NCI-H446 (cell line): ENCODE data around the gene AKIP1.
"Not testable (repeated sequence)": the region's sequence is repeated elsewhere in the genome, so short reads cannot be mapped to it uniquely, and the experiment has no call there.

ENCODE experiments used
- DNase-seq, 2 experiments: peaks; one replicate each; lab custom pipeline; 2025; lab: John Stamatoyannopoulos, UW

The AKIP1 gene, protein sequence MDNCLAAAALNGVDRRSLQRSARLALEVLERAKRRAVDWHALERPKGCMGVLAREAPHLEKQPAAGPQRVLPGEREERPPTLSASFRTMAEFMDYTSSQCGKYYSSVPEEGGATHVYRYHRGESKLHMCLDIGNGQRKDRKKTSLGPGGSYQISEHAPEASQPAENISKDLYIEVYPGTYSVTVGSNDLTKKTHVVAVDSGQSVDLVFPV

DNA sequence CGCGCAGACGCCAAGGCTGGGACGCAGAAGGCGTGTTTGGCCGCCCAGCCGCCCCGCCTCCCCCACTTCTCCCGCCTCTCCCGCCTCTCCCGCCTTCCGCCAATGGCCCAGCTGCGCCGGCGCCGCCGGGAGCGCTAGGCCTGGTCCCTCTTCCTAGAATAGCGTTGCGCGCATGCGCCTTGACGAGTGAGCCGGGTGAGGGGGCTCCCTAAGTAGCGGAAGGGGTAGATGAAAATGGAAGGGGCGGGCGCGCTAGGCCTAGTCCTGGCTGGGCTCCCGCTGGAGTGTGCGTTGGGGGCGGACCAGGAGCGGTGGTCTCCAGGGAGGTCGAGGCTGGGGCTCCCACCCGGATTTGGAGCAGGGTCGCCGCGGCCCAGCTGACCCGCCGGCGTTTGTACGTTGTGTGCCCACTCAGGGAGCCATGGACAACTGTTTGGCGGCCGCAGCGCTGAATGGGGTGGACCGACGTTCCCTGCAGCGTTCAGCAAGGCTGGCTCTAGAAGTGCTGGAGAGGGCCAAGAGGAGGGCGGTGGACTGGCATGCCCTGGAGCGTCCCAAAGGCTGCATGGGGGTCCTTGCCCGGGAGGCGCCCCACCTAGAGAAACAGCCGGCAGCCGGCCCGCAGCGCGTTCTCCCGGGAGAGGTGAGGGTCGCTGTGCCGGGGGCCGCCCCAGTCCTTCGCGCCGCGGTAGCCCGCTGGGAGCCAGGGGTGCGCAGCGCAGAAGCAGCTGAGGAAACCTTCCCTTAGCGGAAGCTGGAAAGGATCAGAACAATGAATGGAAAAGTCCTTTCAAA is at the start of gene AKIP1:
AKIP1 (plus strand) TSS at position 161 of the 795 bp plus-strand sequence; CDS start at position 422, 261 bp downstream.
- DNase-seq = peak; percentile 98 to 99

DNA sequence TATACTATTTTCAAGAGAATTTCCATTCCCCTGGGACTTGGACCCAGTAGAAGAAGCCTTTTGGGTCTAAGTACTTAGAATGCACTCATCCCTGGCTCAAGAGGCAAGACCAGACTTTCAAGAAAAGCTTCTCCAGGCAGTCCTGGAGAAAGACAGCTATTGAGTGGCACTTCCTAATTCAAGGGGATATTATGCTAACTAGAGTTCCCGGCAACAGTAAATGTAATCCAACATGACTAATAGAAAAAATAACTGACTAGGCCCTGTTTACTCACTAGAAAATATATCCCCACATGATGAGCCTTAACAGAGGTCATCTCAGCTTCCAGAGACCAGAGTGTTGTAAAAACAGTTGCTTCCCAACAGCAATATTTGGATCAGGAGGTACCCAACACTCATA is 47.2 kb upstream of the AKIP1 start:
- DNase-seq = no peak

DNA sequence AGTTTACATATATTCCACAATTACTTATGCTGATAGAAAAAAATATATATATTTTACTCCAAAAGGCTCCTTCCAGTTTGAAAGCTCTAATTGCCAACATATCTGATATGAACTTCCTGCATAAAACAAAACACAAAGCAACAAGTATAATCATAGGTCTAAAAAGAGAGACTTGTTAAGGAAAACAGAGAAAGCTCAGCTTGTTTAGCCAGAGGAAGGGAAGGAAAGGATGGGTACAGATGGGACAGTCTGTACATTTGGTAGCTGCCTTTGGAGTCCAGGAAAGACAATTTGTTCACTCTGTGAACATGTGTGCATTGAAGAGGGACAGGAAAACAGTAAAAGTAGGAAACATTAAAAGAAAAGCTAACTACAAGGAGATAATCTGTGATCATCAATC is 45.7 kb upstream of the AKIP1 start:
- no peak for DNase-seq

DNA sequence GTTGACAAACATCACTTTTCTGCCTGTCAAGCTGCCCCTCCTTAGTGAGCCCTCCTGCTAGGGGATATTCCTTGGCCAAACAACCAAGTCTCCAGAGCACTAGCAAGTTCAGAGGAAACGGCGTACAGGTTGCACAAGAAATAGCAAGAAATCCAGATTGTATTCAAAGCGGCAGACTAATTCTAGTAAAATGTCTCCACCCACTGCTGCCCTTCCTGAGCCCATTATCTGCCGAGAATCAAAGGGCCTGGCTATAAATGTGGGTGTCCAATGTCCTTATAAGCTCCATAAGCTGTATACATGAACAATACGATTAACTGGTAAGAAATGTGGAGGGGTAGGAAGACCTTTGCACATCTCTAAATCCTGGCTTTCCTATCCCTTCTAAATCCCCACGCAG is 44.0 kb upstream of the AKIP1 start:
- no peak for DNase-seq

DNA sequence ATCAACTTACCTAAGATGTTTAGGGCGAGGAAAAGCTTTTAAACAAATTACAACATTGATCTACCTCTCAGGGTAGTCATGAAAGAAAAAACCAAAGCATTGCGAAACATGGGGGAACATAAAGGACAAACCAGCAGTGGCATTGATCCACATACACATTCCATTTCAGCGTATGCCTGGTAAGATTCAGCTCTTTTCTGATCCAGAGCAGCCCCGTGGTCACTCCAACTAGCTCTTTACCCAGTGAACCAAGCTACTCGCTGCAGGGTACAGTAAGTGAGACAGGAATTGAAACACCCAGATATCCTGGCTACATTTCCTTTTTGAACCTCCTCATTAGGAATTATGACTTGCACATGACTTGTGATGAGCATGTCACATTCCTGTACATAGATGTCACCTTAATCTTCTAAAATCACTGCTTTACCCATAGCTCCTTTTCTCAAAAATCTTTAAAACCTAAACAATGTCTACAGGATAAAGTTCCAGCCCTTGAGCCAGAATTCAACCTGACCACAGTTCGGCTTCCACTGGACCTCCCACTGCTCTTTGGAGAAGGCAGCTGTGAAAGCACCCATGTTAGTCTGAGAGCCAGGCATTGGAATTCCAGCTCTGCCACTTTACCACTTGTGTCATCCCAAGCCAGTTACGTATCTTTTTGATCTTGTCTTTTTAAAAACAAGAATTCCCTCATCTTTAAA is 42.9 kb upstream of the AKIP1 start:
- no peak for DNase-seq

DNA sequence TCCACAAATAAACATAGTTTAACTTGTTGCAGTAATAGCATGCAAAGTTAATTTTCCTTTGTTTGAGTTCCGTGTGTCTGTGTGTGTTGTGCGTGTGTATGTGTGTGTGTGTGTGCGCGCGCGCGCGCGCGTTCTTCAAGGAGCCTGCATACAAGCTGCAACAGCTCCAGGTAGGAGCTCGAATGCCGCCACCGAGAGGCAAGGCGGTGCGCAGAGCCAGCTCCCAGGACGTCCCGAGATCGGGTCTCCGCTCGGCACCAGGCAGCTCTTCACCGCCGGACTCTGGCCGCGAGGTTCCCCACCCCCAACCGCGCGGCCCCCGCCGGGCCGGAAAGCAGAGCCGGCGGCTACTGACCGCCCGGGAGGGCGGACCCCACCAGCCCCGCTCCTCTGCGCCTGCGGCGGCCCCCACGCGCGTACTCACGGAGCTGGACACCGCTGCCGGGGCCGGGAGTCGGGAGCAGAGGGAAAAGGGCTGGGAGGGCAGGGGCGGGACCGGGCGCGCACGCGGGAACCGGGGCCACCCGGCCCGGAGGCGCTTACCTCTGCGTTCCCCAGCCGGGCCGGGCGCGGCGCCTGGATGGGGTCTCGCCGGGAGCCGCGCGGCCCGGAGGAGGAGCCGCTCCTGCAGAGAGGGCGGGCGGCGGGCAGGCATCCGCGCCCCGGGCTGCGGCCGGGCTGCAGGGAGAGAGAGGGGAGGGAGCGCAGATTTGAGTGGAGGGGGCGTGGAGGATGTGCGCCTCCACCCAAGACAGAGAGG is 40.4 kb upstream of the AKIP1 start:
- peak in 1 of 2 experiments; percentile 59 for DNase-seq

DNA sequence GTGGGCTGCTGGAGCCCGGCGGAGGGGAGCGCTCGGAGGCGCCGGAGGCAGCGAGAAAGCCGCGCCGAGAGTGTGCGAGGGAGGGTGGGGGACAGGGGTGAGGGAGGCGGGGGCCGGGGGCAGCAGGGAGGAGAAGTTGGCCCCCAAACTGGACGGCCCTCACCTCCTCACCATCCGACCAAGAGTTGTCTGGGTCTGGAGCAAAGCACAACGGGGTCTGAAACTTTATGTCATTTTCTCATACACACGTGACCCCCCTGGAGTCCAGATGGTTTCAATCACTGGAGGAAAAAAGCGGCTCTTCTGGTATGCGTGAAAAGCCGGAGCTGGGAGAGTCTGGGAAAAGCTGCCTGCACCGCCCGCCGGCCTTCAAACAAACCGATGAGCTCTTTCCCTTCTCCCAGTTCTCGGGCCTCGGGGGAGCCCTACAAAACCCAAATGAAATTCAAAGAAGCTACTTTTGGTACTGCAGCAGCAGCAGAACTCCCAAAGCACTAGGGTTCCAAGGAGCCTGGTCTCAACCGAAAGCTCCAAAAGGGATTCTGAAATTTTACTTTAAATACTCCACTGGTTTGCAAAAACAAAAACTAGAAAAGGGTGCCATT is 39.7 kb upstream of the AKIP1 start:
- peak; percentile 62 to 83 for DNase-seq

DNA sequence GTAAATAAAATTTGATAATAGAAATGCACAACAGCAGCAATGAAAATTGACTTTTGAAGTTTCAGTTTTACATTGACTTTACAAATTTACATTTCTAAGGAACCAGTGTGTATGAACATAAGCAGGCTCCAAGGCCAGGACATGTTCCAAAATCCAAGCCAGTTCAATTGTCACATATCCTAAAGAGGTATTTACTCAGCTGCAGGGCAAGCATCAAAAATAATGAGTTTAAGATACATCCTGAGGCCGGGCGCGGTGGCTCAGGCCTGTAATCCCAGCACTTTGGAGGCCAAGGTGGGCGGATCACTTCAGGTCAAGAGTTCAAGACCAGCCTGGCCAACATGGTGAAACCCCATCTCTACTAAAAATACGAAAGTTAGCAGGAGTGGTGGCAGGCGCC is 39.0 kb upstream of the AKIP1 start:
- no peak for DNase-seq

DNA sequence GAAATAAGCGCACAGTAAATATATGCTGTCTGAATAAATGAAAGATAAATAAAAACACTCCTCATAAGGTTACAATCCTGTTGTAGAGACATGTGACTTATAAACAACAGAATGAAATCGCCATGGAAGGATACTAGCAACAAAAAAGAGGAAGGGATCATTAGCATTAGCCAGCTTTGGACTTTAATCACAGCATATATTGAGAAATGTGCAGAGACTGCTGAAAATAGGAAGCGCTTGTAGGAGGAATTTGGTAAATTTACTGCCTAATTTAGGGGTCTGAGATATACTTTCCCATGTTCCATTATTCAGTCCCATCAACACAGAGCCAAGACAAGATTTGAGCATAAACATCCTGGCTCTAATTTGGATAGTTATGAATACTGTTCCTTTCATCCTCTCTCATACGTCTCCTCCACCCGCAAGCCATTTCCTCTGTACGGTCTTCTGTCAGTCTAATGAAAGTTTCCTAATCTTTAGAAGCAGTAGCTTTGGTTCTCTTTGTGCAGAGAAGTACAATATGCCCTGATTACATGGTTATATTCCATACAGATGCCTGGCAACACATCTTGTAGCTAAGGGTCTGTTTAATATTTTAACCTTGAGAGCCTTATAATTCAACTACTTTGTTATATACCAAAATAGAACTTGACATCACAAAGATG is 37.1 kb upstream of the AKIP1 start:
- DNase-seq = no peak

DNA sequence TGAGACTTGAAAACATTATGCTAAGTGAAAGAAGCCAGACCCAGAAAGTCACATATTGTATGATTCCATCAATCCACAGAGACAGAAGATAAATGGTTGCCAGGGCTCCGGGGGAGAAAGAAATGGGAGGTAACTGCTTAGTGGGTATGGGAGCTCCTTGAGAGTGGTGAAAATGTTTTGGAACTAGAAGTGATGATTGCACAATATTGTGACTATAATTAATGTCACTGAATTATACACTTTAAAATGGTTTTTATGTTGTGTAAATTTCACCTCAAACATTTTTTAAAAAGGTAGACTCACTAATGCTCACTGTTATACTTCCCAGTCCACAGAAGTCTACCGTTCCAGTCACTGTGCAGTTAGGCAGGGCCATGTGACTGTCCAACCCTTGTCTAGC is 32.2 kb upstream of the AKIP1 start:
- DNase-seq = no peak

DNA sequence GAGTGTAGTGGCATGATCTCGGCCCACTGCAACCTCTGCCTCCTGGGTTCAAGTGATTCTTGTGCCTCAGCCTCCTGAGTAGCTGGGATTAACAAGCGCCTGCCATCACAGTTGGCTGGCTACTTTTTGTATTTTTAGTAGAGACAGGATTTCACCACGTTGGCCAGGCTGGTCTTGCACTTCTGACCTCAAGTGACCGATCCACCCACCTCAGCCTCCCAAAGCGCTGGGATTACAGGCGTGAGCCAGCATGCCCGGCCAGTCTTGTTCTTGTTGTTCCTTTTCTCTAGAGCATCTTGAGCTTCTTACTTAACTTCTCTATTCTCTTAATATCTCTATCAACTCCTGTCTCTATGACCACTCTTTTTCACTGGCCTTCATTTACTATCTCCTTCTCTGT is 29.4 kb upstream of the AKIP1 start:
- DNase-seq = not testable (repeated sequence)

DNA sequence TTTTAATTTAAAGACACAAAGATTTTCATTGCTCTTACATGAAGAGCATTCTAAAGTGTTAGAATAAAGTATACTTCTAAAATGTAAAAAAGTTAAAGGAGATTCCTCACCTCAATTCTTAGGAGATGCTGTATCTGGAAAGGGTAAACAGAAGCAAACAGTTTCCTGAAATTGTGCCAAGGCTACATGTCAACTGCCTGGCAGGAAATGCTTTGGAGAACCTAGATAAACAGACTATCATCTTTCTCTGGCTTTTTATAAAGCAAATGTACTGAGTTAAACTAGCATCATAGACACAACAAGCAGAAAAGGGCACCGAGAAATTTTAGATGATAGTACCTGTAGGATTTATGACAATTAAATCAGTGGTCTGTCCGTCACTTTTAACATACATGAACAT is 24.7 kb upstream of the AKIP1 start:
- no peak for DNase-seq

DNA sequence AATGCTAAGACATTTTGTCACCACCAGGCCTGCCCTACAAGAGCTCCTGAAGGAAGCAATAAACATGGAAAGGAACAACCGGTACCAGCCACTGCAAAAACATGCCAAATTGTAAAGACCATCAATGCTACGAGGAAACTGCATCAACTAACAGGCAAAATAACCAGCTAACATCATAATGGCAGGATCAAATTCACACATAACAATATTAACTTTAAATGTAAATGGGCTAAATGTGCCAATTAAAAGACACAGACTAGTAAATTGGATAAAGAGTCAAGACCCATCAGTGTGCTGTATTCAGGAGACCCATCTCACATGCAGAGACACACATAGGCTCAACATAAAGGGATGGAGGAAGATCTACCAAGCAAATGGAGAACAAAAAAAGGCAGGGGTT is 19.8 kb upstream of the AKIP1 start:
- DNase-seq = not testable (repeated sequence)

DNA sequence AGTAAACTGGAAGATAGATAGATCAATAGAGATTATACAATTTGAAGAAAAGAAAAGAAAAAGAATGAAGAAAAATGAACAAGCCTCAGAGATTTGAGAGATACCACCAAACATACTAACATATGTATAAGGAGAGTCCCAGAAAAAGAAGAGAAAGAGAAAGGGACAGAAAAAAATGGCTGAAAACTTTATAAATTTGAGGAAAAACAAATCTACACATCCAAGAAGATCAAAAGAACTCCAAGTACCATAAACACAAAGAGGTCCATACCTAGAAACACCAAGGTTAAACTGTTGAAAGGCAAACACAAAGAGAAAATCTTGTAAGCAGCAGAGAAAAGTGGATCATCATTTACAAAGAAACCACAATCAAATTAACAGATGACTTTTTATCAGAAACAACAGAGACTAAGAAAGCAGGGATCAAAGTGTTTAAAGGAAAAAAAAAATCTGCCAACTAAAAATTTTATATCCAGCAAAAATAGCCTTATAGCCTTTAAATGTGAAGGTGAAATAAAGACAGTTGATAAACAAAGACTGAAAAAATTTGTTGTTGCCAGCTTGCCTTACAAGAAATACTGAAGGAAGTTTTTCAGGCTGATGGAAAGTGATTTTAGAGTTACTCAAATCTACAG is 11.8 kb upstream of the AKIP1 start:
- DNase-seq = no peak

DNA sequence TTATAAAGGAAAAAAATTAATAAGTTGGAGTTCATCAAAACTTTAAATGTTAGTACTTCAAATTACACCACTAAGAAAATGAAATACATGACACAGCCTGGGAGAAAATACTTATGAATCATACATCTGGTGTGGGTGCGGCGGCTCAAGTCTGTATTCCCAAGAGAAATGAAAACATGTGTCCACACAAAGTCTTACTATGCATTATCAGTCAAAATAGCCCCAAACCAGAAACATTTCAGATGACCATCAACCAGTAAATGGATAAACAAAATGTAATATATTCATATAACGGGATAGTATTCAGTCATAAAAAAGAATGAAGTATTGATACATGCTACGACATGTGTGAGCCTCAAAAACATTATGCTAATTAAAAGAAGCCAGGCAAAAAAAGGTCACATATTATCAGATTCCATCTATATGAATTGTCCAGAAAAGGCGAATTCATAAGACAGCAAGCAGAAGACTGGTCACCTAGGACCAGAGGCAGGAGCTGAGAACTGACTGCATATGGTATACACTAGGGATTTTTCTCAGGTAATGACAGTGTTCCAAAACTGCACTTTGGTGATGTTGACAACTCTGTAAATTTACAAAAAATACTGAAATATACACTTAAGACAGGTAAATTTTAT is 5.3 kb upstream of the AKIP1 start:
- no peak for DNase-seq

DNA sequence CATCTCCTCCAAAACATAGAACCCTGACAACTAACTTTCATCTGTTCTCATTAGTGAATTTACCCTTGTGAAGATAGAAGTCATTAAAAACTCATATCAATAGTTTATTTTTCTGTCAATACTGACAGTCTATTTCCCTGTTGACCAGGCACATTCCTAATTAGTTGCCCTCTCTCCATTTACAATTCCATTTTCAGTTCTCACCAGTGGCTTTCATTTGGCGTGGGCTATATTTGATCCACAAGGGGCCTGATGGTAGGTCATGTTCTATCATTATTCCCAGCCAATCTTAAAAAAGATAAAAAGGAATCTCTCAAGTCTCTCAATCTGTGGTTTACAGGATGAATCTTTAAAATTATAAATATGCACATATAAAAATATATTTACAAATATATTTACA is 3.9 kb upstream of the AKIP1 start:
- DNase-seq = no peak

DNA sequence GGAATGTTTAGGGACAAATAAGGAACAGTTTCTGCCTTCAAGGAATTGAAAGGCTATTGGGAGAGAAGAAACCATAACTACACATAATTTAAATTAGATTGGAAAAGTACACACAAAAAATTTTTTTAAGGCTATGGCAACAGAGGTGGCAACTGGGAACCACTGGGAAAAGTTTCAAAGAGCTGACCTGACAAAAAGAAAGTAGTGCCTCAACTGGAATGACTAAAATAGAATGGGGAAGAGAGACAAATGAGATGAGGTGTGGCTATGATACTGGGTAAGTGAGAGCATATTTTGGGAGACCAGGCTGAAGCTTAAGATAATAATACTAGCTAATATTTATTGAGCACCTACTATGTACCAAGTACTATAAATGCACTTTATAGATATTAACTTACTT is 2.9 kb upstream of the AKIP1 start:
- no peak for DNase-seq

DNA sequence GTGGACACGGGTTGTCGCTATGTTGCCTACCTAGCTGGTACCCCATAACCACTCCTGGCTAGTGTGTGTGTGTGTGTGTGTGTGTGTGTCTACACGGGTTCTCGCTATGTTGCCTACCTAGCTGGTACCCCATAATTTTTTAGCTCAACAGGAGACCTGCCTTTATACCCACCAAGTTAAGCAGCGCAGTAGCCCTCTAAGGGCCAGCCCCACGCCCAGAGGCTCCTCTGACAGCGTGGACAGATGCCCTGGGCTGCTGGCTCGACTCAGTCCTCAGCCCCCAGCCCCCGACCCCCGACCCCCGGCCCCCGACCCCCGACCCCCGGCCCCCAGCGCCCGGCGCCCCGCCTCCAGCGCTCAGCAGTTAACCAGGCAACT is 351 bp upstream of the AKIP1 start:
- DNase-seq = no peak

DNA sequence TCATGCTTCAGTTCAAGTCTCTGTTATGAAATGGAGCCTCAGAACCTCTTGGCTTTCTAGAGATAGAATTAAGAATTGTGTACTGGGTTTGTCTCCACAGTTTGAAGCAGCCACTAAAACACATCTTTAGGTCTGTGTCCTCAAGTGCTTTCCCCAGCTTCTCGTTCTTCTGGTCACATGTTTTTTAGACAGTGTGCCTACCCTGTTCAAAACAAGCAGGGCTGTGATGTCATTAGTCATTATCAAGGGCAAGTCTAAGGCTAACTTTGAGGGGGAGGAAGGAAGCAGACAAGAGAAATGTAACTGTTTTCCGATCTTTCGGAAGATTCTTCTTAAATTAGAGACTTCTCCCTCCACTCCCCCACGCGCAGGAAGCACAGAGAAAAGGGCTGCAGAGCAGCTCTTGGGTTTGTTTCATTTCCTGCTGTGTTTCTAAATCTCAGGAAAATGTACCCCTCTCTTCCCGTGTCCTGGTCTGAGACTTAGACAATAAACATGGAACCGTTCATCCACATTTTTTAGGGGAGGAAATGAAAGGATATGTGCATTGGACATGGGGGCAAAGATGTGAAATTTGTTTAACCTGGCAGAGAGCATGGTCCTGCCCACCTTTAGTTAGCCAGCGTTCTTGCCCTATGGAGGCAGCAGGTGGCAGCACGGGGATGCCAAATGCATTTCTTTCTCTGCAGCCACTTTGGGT is 3.1 kb downstream of the AKIP1 start:
- peak; percentile 23 to 52 for DNase-seq

DNA sequence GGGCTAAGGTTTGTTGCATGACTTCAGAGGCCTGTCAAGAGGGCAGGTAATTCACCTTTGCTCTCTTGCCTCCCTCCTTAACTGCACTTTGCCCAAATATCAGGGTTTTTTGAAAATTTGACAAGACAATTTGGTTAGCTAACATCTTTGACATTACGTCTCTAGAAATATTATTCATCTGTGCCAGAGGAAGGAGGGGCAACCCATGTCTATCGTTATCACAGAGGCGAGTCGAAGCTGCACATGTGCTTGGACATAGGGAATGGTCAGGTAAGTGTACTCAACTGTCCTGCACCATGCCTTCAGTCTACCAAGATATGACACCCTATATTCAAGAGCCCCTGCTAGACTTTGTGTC is 3.7 kb downstream of the AKIP1 start:
- DNase-seq = no peak
